Measurements from ENCODE around the gene PTPN20. TPM values are rescaled to one million over a fixed set of nuclear protein-coding genes. Genes with fewer than 3 reads are reported as not detected.
A peak's percentile ranks its signal among the peaks of the same experiment; 100 is the strongest.

Gene PTPN20
- total RNA-seq, 1 experiment from 2014 or later = 0.96 TPM

DNA sequence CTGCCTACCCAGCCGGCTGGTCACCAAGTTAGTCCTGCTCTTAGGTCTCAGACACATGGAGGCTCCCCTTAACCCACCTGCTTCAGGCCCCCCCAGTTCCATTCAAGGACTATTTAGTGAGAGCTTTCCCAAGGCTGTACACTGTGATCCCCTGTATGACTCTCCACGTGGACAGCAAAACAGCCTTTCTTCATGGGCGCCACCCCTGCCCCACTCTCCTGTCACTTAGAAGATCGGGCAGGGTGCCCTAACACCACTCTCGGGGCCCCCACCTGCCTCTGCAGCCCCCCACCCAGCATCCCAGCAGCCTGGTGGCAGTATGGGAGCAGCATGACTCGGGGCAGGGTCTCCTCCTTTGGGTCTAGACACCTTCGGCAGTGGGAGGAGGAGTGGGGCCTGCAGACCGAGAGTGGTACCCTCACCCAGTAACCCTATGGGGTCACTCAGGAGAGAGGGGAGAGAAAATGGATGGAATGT, 116.6 kb downstream of the PTPN20 start (continued):
- no peak for TF ChIP-seq PRRX2 (CRISPR knock-in tag; IDR thresholded peaks at IDR 0.05)

GRCh38 chr10:47028466-47028865, 117.2 kb downstream of the PTPN20 start:
- POLR2A ChIA-PET = no interaction called here
- DNase-seq (ENCODE audit: low spot score) (peak; percentile 4), ATAC-seq (no peak)
- no peak overlapping the region for H3K4me3 Mint-ChIP-seq
- TF ChIP-seq ZNF121 (CRISPR knock-in tag; IDR thresholded peaks at IDR 0.05) (no peak), AR (CRISPR knock-in tag; IDR thresholded peaks at IDR 0.05) (no peak), ETV6 (CRISPR knock-in tag; IDR thresholded peaks at IDR 0.05) (no peak), KAT7 (CRISPR knock-in tag; IDR thresholded peaks at IDR 0.05; ENCODE audit: borderline replicate concordance) (no peak), PRRX2 (CRISPR knock-in tag; IDR thresholded peaks at IDR 0.05) (no peak), SOX15 (CRISPR knock-in tag; IDR thresholded peaks at IDR 0.05) (no peak), PRDM15 (CRISPR knock-in tag; IDR thresholded peaks at IDR 0.05) (no peak), RORB (CRISPR knock-in tag; IDR thresholded peaks at IDR 0.05) (no peak), CBFB (CRISPR knock-in tag; IDR thresholded peaks at IDR 0.05; ENCODE audit: low read depth) (no peak), OVOL2 (CRISPR knock-in tag; IDR thresholded peaks at IDR 0.05; ENCODE audit: borderline replicate concordance) (no peak), ZNF219 (CRISPR knock-in tag; IDR thresholded peaks at IDR 0.05; ENCODE audit: borderline replicate concordance) (no peak)
- TF ChIP-seq, protein P1, sequence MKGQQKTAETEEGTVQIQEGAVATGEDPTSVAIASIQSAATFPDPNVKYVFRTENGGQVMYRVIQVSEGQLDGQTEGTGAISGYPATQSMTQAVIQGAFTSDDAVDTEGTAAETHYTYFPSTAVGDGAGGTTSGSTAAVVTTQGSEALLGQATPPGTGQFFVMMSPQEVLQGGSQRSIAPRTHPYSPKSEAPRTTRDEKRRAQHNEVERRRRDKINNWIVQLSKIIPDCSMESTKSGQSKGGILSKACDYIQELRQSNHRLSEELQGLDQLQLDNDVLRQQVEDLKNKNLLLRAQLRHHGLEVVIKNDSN (CRISPR knock-in tag; IDR thresholded peaks at IDR 0.05) = no peak
- H3K27ac Mint-ChIP-seq = no peak overlapping the region
- 0 out of 2 replicates have a peak, but pooled peaks cover 4% of the 10 kb centered on the region for H3K9me3 Mint-ChIP-seq
- CTCF ChIA-PET = interaction anchor here (1.5 to 1.7 kb wide), 2 partner anchors 19 to 284 kb away, joined by 5 to 8 read pairs; no protein-coding TSS in a partner anchor
- H3K27me3 Mint-ChIP-seq (ENCODE audit: low read depth) = no peaks in the 10 kb centered on the region
- H3K36me3 Mint-ChIP-seq = no peaks in the 10 kb centered on the region
- H3K4me1 Mint-ChIP-seq = no peaks in the 10 kb centered on the region

DNA sequence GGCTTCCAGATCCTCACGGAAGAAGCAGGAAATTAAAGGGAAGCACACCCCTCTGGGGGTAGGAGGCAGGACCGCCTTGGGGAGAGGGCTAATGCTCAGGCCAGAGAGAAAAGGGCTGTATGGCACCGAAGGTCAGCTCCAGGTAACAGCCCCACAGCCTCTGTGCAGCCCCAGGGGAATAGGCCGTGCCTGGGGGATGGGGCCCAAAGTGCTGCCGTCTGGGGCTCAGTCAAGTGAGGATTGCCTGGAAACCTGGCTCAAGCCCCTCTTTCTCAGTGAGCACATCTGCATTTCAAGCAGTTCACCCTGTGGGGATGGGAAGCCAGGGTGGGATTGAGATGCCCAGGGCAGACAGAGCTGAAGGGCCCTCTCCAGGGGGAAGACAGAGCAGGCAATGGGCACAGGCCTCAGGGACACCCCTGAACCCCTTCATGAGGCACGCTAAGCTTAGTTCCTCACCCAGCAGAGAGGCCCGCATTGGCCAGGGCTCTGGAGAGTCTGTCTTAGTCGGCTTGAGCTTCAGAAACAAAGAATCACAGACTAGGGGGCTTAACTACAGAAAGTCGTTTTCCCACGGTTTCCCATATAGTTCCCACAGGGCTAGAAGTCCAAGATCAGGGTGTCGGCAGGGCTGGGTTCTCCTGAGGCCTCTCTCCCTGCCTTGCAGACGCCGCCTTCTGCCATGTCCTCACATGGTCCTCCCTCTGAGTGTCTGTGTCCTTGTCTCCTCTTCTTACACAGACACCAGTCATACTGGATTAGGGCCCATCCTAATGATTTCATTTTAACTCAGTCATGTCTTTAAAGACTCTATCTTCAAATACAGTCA, 118.2 kb downstream of the PTPN20 start:
- ChIA-PET CTCF (interaction anchor here (0.9 to 1.9 kb wide), 4 partner anchors 18 to 283 kb away, joined by 4 to 9 read pairs (median 6); no protein-coding TSS in a partner anchor), POLR2A (no interaction called here)
- DNase-seq (ENCODE audit: low spot score) = no peak
- no peak for ATAC-seq
- Mint-ChIP-seq H3K4me1 (no peaks in the 10 kb centered on the region), H3K27ac (no peak overlapping the region), H3K9me3 (no peaks in the 10 kb centered on the region), H3K27me3 (ENCODE audit: low read depth) (no peaks in the 10 kb centered on the region), H3K4me3 (no peak overlapping the region), H3K36me3 (no peaks in the 10 kb centered on the region)
- no peak for TF ChIP-seq CTCF (IDR thresholded peaks at IDR 0.05)
- TF ChIP-seq, protein P2, sequence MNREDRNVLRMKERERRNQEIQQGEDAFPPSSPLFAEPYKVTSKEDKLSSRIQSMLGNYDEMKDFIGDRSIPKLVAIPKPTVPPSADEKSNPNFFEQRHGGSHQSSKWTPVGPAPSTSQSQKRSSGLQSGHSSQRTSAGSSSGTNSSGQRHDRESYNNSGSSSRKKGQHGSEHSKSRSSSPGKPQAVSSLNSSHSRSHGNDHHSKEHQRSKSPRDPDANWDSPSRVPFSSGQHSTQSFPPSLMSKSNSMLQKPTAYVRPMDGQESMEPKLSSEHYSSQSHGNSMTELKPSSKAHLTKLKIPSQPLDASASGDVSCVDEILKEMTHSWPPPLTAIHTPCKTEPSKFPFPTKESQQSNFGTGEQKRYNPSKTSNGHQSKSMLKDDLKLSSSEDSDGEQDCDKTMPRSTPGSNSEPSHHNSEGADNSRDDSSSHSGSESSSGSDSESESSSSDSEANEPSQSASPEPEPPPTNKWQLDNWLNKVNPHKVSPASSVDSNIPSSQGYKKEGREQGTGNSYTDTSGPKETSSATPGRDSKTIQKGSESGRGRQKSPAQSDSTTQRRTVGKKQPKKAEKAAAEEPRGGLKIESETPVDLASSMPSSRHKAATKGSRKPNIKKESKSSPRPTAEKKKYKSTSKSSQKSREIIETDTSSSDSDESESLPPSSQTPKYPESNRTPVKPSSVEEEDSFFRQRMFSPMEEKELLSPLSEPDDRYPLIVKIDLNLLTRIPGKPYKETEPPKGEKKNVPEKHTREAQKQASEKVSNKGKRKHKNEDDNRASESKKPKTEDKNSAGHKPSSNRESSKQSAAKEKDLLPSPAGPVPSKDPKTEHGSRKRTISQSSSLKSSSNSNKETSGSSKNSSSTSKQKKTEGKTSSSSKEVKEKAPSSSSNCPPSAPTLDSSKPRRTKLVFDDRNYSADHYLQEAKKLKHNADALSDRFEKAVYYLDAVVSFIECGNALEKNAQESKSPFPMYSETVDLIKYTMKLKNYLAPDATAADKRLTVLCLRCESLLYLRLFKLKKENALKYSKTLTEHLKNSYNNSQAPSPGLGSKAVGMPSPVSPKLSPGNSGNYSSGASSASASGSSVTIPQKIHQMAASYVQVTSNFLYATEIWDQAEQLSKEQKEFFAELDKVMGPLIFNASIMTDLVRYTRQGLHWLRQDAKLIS (CRISPR knock-in tag; IDR thresholded peaks at IDR 0.05; ENCODE audit: borderline replicate concordance) = no peak
- TF ChIP-seq, protein P1 (CRISPR knock-in tag; IDR thresholded peaks at IDR 0.05) = no peak
- TF ChIP-seq JUN (CRISPR knock-in tag; IDR thresholded peaks at IDR 0.05) = no peak
- TF ChIP-seq, protein P3, sequence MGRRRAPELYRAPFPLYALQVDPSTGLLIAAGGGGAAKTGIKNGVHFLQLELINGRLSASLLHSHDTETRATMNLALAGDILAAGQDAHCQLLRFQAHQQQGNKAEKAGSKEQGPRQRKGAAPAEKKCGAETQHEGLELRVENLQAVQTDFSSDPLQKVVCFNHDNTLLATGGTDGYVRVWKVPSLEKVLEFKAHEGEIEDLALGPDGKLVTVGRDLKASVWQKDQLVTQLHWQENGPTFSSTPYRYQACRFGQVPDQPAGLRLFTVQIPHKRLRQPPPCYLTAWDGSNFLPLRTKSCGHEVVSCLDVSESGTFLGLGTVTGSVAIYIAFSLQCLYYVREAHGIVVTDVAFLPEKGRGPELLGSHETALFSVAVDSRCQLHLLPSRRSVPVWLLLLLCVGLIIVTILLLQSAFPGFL (CRISPR knock-in tag; IDR thresholded peaks at IDR 0.05; ENCODE audit: borderline replicate concordance) = no peak

Measured in WTC11 (cell line).